Activated T-cell treated with anti-CD3 and anti-CD28 coated beads for 48 hours (primary cell): ENCODE data around the gene DLK1.

Source experiments
- DNase-seq: peaks from one replicate; pipeline ENCODE4 v3.0.0-alpha.2; 2020; ENCODE audit warnings: low read depth

Gene DLK1

GRCh38 chr14:100714258-100714892, 12.3 kb upstream of the DLK1 start:
- no peak for DNase-seq

- DNase-seq: no peak
Measured at GRCh38 chr14:100715332-100715731, 11.4 kb upstream of the DLK1 start.

- DNase-seq: no peak
Measured at GRCh38 chr14:100715803-100716202, 10.9 kb upstream of the DLK1 start.

DNA sequence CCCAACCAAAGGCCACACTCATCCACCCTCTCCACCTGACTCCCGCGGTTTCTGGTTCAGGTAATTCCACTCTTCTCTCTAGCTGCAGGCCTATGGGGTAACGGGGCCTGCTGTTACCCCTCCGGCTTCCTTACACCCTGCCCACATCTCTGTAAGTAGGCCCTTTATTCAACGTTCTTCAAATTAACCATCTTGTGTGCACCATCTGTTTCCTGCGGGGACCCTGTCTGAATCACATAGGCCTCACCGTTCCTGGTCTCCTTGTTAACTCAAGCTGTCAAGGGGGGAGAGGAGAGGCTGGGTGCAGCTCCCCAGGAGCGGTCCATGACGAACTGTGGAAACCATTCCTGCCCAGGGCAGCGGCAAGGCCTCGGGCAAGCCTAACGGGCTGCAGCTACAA, 9.3 kb upstream of the DLK1 start:
- DNase-seq: no peak

DNA sequence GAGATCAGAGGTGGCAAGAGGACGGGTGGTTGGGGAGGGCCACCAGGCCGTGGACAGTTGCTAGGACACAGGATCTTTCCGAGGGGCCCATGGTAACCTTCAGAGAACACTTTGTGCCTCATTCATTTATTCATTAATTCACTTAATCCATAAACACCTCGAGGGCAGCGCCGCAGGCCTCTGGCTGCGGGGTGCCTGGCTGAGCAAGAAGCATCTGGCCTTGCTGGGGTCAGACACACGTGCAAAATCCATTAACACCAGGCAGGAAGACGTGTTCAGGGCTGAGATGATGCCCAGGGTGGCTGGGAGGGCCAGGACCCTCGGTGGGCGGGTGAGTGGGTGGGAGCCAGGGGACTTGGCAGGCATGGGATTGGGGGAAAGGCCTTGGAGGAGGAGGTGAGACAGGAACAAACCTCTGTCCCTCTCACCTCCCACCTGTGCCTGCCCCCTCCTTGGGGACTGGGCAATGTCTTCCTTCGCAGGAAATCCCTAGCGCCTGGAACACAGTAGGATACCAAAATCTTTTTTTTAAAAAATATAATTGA, 6.6 kb upstream of the DLK1 start:
- DNase-seq: no peak

GRCh38 chr14:100721568-100721967, 5.1 kb upstream of the DLK1 start:
- no peak for DNase-seq

DNA sequence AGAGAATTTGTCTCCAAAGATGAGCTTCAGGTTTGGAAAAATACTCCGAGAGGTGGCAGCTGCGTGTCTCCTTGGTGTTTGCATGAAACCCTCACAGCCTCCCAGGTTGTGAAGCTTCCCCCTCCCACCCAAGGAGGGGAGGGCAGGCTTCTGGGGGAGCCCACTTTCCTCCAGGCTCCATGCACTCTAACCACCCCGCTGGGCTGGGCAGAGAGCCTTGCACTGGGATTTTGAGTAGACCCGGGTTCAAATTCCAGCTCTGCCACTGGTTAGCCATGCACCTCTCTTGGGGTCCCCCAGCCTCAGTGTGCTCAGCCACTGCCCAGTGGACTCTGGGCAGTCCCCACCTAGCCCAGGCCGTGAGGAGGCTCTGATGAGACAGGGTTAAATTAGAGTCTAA, 4.3 kb upstream of the DLK1 start:
- no peak for DNase-seq

GRCh38 chr14:100723135-100723829, 3.4 kb upstream of the DLK1 start:
- no peak for DNase-seq

DNA sequence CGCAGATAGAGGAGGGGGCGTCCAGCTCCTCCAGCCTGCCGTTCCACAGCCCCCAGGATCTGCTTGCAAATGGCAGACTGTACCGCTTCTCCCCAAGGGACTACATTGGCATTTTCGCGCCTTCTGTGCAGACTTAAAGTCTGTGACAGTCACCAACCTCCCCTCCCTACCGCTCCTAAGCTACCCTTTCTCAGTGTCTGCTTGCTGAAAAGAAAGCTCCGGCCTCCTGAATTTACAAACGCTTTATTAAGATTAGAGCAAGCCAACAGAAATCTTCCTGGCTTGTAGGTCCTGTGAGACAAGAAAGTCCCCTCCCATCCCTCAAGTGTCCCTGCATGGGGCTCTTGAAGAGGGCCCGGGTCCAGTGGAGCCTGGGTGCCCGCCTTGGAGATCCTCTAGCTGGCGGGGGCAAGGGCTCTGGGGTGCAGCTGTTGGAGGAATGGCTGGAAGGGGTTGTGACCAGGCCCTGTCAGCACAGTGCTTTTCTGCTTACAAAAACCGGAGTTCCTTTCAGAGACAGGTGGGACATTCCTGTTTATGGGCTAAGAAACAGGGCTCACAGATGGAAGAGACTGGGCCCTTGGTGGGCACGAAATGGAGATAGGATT, 2.8 kb upstream of the DLK1 start:
- DNase-seq: no peak

DNA sequence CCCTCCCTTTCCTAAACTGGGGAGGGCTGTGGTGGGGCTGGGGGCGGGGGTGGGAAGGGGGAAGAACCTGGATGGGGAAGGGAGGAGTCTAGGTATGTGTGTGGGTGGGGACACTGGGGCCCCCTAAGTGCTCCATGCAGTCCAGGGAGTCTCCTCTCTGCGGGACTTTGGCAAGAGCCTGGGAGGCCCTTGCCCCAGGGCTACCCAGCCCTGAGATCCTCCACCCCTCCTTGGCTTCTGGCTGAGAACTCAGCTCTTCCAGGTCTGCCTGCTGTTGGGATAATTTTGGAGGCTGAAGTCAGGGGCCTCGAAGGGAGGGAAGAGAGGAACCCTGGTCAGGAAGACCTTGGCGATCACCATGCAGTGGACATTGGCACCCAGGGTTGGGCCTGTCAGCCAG, 2.2 kb upstream of the DLK1 start:
- DNase-seq: no peak

DNA sequence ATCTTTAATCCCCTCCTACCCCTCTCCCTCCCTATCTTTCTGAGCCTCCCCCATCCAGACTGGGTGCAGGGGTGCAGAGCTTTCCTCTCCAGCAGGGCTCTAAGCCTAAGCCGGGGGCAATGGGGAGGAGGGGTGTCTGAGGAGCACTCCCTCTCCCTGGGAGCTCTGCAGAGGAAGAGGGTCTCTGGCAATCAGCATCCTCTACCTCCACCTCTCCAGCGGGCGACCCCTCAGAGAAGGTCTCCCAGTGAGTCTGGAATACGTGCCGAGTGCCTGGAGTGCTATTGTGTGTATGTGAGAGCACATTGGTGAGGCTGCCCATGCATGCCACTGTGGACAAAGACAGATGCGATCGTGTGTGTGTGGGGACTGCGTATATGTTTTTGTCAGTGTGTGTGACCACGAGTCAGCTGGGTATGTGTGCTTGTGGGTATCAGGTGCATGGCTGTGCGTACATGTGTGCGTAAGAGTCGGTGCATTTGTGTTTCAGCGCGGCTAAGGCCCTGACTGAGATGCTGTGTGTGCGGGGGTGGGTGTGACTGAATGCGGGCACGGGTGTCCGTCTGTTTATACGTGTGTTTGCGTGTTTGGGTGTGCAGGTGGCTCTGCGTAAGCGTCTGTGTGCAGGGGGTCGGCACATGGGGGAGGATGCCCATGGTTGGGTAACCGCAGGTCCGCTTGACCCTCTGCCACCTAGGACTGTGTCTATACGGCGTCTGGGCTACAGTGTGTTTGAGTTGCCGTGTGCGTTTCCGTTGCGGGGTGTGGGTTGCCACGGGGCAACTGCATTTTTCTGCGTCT, 905 bp upstream of the DLK1 start:
- DNase-seq: no peak

GRCh38 chr14:100727086-100727872, 587 bp downstream of the DLK1 start:
- DNase-seq: no peak

DNA sequence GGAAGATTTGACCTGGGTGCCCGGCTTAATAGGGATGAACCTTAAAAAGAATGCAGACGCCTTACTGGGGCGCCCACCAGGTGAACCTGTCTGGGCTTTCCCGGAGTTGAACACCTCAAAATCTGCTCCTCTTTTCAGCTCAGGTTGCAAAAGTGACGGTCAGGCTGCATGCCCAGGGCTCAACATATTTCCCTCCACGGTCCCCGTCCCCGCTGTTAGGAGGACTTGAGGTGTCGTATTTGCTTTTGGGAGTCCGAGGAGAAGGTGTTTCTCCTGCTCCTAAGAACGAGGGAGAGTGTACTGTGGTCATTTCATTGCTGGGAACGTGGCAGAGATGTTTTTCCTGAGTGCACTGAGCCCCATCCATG, 1.2 kb downstream of the DLK1 start:
- no peak for DNase-seq

- no peak for DNase-seq
Measured at GRCh38 chr14:100728962-100729361, 2.3 kb downstream of the DLK1 start.

- no peak for DNase-seq
Measured at GRCh38 chr14:100729982-100730381, 3.3 kb downstream of the DLK1 start.

DNA sequence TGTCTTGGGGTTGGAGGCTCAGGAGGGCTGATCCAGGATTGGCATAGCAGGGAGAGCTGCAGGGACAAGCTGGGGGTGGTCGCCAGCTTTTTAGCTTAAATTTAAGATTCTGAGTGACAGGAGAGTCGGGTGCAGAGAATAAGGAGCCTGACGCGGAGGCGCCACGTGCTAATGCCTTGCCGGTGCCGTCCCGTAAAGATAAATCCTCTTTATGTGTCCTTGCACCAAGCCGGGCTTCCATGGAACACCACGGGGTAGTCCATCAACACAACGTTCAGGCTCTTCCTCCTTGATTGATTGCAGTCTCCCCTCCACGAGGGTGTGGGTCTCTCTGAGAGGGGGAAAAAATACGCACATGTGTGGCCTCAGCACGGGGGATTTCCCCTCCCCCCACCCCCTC, 3.9 kb downstream of the DLK1 start:
- DNase-seq: no peak

- DNase-seq: no peak
Measured at GRCh38 chr14:100731011-100731670, 4.4 kb downstream of the DLK1 start.

DNA sequence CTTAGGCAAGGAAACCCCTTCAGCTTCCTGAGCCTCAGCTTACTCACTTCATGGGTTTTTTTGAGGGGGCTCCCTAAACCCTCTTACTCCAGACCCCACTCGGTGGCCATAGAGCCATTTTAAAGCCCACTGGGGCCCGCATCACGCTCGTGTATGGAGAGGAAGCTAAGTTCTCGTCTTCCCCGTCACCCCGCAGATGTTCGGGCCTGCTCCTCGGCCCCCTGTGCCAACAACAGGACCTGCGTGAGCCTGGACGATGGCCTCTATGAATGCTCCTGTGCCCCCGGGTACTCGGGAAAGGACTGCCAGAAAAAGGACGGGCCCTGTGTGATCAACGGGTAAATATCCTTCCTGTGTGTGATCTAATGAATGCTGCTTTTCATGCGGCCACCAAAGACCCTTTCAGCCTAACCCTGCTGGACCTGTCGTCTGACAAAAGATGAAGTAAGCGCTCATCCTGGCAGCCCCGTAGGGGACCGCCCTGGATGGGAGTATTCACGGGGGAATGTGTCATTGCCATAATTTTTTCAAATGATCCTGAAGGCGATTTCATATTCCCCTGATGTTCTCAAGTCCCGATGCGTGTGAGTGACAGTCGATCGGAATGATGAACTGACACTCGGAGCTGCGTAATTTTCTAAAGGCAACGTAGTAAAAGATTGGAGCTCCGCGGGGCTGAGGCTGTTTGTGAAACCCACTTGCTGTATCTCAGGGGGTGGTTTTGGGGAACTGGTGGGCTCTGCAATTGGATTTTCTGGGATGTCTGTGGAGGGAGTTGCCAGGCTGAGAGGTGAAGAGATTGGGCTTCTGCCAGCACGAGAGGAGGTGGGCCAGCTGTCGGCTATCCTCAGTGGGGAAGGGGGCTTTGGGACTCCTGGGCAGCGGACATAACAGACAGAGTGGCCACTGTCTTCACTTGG, 5.4 kb downstream of the DLK1 start:
- no peak for DNase-seq

GRCh38 chr14:100732766-100733100, 6.0 kb downstream of the DLK1 start:
- DNase-seq: no peak

DNA sequence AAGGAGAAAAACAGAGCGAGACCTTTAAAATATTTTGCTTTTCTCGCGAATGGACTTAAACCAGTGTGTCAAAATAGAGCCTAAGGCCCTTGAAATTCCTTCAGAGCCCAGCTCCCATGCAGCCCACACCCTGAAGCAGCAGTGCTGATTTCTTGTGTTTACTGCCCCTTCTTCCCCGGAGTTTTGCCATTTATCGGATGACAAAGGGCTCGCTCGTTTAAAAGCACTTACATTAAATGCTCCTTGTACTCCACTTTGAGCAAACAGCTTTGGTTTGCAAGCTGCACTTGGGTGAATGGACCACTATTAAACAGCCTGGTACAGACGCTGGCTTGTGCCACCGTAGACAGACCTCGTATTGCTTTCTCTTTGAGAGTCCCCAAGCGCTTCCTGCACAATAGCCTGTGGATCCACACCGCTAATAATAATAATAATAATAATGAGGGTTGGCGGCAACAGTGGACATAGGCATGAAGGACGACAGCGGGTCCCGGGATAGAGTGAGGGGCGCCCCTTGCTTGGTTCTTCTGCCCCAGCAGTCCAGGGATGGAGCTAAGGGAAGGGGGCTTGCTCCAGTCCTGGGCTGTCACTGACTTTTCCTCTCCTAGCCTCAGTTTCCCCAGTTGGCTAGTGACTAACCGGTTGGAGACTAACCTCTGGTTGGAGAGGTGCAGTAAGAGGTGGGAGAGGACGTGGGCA, 6.6 kb downstream of the DLK1 start:
- DNase-seq: no peak
